H54 (cell line): ENCODE measurements around the gene PROSER3.
A peak's percentile ranks its signal among the peaks of the same experiment; 100 is the strongest.
"Not testable (repeated sequence)": the region's sequence is repeated elsewhere in the genome, so short reads cannot be mapped to it uniquely, and the experiment has no call there.

Experiments used
- DNase-seq: peaks from one replicate; pipeline ENCODE4 v3.0.0; 2011; ENCODE audit warnings: low spot score, mixed read lengths; ENCODE audit not compliant: insufficient read length
- FAIRE-seq: peaks from 3 replicates; lab custom pipeline; 2011; peaks lifted over from hg19 to GRCh38; lab: Jason Lieb, UNC
- POLR2A ChIP-seq: IDR thresholded peaks from 2 replicates; pipeline ENCODE4 v1.6.1; 2011; ENCODE audit warnings: low read depth, mild to moderate bottlenecking, low read length

Gene PROSER3

GRCh38 chr19:35718345-35719041 lies 39.5 kb upstream of the PROSER3 start:
- peak; percentile 67 for DNase-seq
- no peak for FAIRE-seq
- no peak for TF ChIP-seq POLR2A

- FAIRE-seq: no peak
- DNase-seq: no peak
- TF ChIP-seq POLR2A: no peak
These were observed 38.4 kb upstream of the PROSER3 start for GRCh38 chr19:35719402-35720162.

GRCh38 chr19:35720163-35720524 lies 37.8 kb upstream of the PROSER3 start:
- FAIRE-seq (no peak), DNase-seq (no peak)
- no peak for TF ChIP-seq POLR2A

GRCh38 chr19:35720648-35721047 lies 37.3 kb upstream of the PROSER3 start:
- FAIRE-seq: no peak
- DNase-seq: no peak
- TF ChIP-seq POLR2A: no peak

- DNase-seq (no peak), FAIRE-seq (no peak)
- TF ChIP-seq POLR2A: no peak
These were observed 36.6 kb upstream of the PROSER3 start for GRCh38 chr19:35721374-35721773.

GRCh38 chr19:35722461-35722860 lies 35.5 kb upstream of the PROSER3 start:
- TF ChIP-seq POLR2A: no peak
- DNase-seq (no peak), FAIRE-seq (no peak)

- FAIRE-seq: no peak
- DNase-seq: no peak
- TF ChIP-seq POLR2A: no peak
These were observed 35.1 kb upstream of the PROSER3 start for GRCh38 chr19:35722897-35723296.

- FAIRE-seq: no peak
- no peak for DNase-seq
- TF ChIP-seq POLR2A: no peak
These were observed 34.3 kb upstream of the PROSER3 start for GRCh38 chr19:35723671-35724070.

GRCh38 chr19:35724132-35724531 lies 33.8 kb upstream of the PROSER3 start:
- FAIRE-seq, DNase-seq: not testable (repeated sequence)

GRCh38 chr19:35724560-35724959 lies 33.4 kb upstream of the PROSER3 start:
- TF ChIP-seq POLR2A: no peak

GRCh38 chr19:35725216-35725861 lies 32.6 kb upstream of the PROSER3 start:
- no peak for TF ChIP-seq POLR2A
- DNase-seq (no peak), FAIRE-seq (no peak)

More at GRCh38 chr19:35724560-35724959, 33.4 kb upstream of the PROSER3 start:
- FAIRE-seq: no peak
- DNase-seq: no peak

GRCh38 chr19:35727053-35727955 lies 30.7 kb upstream of the PROSER3 start:
- TF ChIP-seq POLR2A: no peak
- FAIRE-seq (no peak), DNase-seq (no peak)

GRCh38 chr19:35727956-35728706 lies 29.8 kb upstream of the PROSER3 start:
- TF ChIP-seq POLR2A: no peak
- FAIRE-seq: no peak

More at GRCh38 chr19:35727956-35728706, 29.8 kb upstream of the PROSER3 start:
- DNase-seq: no peak
